22Rv1 (cell line): ENCODE results near the gene SPTBN1.

Experiments
- H3K27ac ChIP-seq: fragments of 450-650 bp; 2 replicates; pipeline ENCODE4 v1.5.1; 2017
- CTCF ChIP-seq: fragments of 450-650 bp; IDR thresholded peaks from 2 replicates; pipeline ENCODE4 v1.5.1; 2017; ENCODE audit warnings: mild to moderate bottlenecking
- ZFX ChIP-seq: fragments of 450-650 bp; IDR thresholded peaks from 2 replicates; pipeline ENCODE4 v1.6.1; 2017; ENCODE audit warnings: antibody characterized with exemption, borderline replicate concordance

SPTBN1 gene

DNA sequence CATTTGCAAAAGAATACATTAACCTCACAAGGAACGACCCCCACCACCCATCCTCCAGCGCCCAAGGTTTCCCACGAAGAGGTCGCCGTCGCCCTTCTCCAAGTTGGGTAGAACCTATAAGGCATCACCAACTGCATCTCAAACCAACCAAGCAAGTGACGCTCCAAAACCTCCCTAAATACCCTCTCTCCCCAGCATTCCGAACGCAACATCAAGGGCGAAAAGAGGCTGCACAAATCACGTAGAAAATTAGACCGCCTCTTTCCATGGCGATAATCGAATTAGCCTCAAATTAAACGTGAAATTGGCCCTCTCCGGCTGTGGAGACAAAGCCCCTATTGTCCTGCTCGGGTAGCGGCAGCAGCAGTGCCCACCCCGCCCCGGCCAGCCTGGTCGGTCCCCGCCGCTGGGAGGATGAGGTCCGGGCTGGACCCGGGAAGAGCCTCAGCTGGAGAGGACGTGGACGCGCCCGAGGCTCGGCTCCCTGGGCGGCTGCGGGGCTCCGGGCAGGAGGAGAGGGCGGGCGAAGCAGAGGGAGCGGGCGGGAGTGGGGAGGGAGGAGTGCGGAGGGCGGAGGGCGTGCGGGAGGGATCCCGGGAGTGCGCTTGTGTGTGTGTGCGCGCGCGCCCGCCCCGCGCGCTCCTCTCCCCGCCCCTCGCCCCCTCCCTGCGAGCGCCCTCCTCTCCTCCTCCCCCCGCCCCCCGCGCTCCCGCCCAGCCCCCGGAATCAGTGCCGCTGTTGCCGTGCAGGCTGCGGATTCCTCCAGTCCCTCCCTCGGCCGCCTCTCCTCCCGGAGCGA is at the start of gene SPTBN1:
SPTBN1 (plus strand) TSS at position 765 of the 799 bp plus-strand sequence. CDS start 70,092 bp downstream, outside the sequence.
- H3K27ac ChIP-seq: peak within 1 kb of the TSS; percentile 87

DNA sequence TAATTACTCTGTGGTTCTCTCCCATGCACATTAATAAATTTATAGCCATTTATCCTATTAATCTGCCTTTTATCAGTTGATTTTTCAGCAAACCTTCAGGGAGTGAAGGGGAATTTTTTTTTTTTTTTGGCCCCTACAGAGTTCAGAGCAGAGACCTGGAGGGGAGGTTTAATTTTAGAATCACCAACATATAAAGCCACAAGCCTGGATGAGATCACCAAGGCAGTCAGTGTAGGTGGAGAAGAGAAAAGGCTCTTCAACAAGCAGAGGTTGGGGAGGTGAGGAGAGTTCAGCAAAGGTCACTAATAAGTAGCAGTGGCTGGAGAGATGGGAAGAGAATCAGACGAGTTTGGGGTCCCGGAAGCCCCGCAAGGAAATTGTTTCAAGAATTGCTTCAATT is 48.4 kb upstream of the SPTBN1 start:
- no peak overlapping the region for H3K27ac ChIP-seq

More for the DNA sequence above, at the start of gene SPTBN1:
- TF ChIP-seq ZFX (no peak), CTCF (no peak)

GRCh38 chr2:54408288-54408687 is 47.8 kb upstream of the SPTBN1 start:
- no peak overlapping the region for H3K27ac ChIP-seq
- TF ChIP-seq ZFX: no peak
- no peak for TF ChIP-seq CTCF

More for the DNA sequence above, 48.4 kb upstream of the SPTBN1 start:
- TF ChIP-seq ZFX (no peak), CTCF (no peak)

- TF ChIP-seq ZFX: no peak
- no peak for TF ChIP-seq CTCF
- no peak overlapping the region for H3K27ac ChIP-seq
These were observed 46.4 kb upstream of the SPTBN1 start for GRCh38 chr2:54409752-54410151.

- no peak for TF ChIP-seq ZFX
- no peak for TF ChIP-seq CTCF
- H3K27ac ChIP-seq: no peak overlapping the region
These were observed 44.2 kb upstream of the SPTBN1 start for GRCh38 chr2:54411801-54412354.

DNA sequence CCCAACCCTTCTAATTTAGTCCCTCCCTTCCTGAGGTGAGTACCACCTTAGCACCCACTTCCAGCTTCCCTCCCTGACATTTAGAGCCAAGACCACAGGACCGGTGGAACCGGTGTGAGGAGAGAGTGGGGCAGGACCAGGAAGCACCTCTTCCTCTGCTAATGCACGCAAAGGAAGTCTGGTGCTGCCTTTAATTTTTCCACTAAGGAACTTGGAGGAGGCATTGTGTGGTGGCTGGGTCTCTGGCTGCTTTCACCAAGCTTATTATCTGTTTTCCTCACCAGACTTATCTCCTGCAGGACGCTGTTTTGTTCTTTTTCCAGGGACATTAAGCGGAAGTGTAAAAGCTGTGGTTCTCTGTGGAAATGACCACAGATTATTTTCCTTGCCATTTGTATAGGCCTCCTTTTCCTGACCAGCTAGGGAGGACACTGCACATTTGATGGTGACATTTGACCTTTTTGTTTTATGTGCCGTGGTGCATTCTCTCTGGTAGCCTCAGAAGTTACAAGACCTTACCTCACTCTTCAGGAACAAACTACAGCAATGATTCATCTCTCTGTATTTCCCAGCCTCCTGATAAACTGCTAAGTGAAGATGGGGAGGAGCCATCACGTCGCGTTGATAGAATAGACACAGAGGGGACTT is 39.8 kb upstream of the SPTBN1 start:
- no peak overlapping the region for H3K27ac ChIP-seq
- TF ChIP-seq ZFX: no peak
- TF ChIP-seq CTCF: no peak

DNA sequence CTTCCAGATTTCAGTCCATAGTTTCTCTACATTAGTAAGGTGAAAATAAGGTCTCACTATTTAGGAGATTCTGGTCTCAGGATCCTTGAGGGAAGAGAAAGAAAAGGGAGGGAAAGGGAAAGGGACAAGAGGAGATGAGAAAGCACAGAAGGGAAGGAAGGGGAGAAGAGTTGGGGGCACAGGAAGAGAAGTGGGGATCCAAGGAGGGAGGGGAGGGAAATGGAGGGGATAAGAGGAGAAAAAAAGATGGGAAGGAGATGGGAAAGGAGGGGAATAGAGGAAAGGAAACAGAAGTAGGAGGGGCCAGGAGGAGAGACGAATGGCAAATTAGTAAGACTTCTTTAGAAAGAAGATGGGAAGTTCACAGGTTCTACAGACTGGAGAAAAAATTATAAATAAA is 39.2 kb upstream of the SPTBN1 start:
- no peak for TF ChIP-seq CTCF
- TF ChIP-seq ZFX: no peak
- H3K27ac ChIP-seq: no peak overlapping the region
